GM12892 (cell line): Measurements from ENCODE around the gene IL1RAP.

ENCODE experiments used
- DNase-seq: peaks from one replicate; pipeline ENCODE4 v3.0.0; 2011; ENCODE audit not compliant: insufficient read length
- FAIRE-seq: peaks from 2 replicates; lab custom pipeline; 2011; peaks lifted over from hg19 to GRCh38; lab: Jason Lieb, UNC
- POLR2A ChIP-seq: IDR thresholded peaks from 2 replicates; pipeline ENCODE4 v1.6.1; 2011; ENCODE audit warnings: low read depth, low read length, control low read depth
- POLR2AphosphoS5 ChIP-seq: IDR thresholded peaks from 2 replicates; pipeline ENCODE4 v1.6.1; 2011; ENCODE audit warnings: low read depth, low read length, control low read depth
- TAF1 ChIP-seq: IDR thresholded peaks from 2 replicates; pipeline ENCODE4 v1.6.1; 2011; ENCODE audit warnings: low read depth, mild to moderate bottlenecking, control low read depth, low read length, borderline replicate concordance

The IL1RAP gene

DNA sequence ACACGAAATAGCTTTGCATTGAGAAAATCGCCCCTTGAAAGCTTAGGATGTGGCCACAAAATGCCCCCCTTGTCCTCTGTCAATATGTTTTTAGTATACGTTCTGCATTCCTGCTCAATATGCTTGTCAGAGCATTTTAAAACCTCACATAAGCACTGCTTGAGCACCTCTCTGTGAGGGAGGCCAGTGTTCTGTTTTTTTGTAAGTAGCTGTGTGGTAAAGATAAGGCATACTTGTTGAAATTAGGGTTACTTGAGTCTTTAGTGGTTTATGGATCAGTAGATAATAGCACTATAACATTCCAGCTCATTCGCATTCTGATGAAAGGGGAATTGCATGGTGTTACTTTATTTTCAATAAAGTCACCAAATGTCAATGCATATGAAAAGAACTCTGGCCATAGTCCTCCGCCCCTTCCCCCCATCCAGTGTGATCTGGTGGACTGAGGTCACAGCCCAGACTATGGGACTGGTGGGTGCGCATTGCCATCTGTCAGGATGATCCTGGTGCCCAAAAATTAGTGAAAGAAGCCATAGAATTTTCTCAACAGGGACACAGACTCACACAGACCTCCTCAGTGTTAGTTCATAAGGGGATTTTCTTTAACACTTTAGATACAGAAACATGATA is 33.1 kb downstream of the IL1RAP start:
- FAIRE-seq (no peak), DNase-seq (no peak)
- TF ChIP-seq POLR2A = no peak
- TF ChIP-seq POLR2AphosphoS5 = no peak
- no peak for TF ChIP-seq TAF1

DNA sequence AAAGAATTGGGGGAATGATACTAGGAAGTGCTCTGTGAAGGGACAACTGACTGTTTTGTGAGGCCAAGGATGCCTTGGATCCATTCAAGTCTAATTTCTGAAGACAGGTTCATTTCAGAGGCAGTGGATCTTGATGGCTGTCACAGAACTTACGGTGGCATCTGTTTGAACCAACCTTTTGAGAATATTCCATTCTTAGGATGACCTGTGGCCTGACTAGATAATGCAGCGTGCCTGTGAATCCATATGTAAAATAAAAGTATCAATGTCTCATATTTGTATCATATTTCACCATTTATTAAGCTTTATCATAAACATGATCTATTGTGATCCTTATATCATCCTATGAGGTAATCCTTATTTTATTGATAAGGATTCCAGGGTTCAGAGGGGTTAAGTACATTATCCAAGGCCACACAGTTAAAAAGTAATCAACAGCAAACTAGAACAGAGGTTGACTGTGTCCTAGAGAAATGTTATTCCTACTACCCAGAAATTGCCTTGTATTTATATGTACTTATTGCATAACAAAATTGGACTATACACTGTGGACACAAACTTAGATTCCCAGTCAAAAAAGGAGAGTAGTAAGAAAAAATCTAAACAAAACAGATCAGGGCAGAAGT is 34.3 kb downstream of the IL1RAP start:
- DNase-seq = no peak

DNA sequence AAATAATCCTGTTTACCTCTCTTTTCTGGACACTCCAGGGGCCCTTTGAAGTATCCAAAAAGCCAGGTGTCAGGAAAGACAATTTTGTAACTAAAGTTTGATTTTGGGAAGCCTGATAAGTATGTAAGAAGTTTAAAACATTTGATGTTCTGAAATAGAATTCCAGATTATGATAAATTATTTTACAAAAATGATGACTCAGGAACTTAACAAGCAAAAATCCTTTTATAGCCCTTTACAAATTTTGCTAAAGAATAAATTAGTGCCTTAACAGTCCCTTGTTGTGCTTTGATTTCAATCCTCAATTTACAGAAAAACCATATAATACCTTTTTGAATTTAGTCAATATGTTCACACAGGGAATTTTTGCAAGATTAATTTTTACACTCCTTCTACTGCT is 38.1 kb downstream of the IL1RAP start:
- no peak for TF ChIP-seq POLR2AphosphoS5
- TF ChIP-seq POLR2A = no peak
- TF ChIP-seq TAF1 = no peak
- FAIRE-seq (no peak), DNase-seq (no peak)

More for the DNA sequence above, 34.3 kb downstream of the IL1RAP start:
- TF ChIP-seq TAF1 = no peak
- no peak for TF ChIP-seq POLR2AphosphoS5
- no peak for TF ChIP-seq POLR2A
- FAIRE-seq = no peak

DNA sequence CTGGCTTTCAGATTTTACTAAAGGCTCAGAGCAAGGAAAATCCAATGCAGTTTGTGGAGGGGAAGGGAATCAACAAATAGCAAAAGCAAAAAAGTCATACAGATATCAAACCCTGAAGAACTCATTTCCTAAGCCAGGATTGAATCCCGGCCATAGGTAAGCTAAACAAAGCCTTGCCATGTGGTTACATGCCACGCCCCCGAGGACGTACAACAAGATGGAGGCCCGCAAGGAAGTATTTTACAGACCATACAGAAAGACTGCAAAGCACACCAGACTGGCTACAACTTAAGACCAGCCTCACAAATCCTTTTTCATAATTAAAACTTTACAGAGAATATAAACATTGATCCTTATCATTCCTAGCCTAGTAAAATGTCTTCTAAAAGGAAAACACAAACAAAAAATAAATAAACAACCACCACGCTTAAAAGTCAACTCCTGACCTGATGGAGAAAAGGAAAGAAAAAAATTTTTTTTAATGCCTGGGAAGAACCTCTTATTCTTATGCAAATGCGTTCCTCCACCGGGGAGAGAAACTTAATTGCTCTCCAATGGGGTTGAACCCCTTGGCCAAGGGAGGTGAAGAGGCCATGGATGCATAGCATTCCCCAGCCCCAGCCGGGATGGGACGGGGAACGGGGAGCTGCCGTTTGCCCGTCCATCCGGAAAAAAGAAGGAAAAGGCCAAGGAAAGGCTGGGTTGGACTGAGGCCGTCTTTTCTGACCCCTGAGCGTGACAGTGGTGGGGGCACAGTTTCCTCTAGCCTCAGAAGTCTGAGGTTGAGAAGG is 39.3 kb downstream of the IL1RAP start:
- FAIRE-seq = no peak

DNA sequence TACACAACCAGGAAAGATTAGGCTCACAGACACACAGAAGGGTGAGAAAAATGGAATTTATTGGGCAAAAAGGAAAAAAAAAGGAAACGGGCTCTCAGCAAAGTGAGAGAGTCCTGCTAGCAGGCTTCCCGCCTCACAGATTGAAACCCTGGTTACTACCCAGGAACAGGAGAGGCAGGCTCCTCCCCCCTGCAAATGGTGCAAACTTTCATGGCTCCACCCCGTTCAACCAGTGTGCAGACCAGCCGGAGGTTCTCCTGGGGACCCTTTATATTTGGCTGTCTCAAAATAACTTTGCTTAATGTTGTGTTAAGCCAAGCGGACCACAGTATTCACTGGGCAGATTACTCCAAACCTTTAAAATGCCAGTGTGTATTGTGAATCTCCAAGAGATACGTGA is 40.3 kb downstream of the IL1RAP start:
- no peak for FAIRE-seq
- TF ChIP-seq TAF1 (no peak), POLR2A (no peak), POLR2AphosphoS5 (no peak)
- DNase-seq = no peak

More for the DNA sequence above, 39.3 kb downstream of the IL1RAP start:
- DNase-seq = no peak
- TF ChIP-seq POLR2AphosphoS5 (no peak), POLR2A (no peak), TAF1 (no peak)

DNA sequence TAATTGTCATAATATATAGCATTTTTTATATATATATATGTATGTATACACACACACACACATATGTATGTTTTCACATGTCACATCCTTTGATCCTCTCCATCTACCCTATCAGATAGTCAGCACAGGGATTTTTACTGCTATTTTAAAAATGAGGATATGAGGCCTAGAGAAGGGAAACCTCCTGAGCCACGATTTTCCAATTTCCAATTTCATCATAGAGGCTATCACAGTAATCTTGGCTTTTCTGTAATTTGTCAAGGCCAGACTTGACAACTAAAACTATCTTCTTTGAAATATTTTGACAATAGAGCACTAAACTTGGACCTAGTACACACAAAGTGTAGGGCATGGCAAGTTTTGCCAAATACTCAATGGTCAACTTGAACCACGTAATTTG is 42.5 kb downstream of the IL1RAP start:
- DNase-seq (no peak), FAIRE-seq (no peak)
- TF ChIP-seq POLR2AphosphoS5 = no peak
- no peak for TF ChIP-seq POLR2A
- no peak for TF ChIP-seq TAF1

DNA sequence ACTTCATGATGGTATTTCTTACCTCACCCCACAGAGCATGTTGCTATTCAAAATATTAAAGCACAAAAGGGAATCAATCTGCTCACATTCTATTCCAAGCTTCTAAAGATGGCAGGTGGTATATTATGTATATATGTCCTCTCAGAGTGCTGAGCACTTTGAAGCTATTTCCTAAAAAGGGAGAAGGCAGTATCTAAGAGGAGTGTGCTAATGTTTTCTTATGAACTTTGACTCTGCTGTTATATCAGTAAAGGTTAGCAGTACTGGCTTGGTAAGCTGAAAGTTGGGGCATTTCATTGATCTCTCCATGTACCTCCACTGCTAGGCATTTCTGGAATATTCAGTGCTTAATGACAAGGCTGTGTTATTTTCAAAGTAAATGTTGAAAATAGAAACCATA is 43.4 kb downstream of the IL1RAP start:
- FAIRE-seq (no peak), DNase-seq (no peak)
- TF ChIP-seq TAF1 = no peak
- TF ChIP-seq POLR2AphosphoS5 = no peak
- TF ChIP-seq POLR2A = no peak

DNA sequence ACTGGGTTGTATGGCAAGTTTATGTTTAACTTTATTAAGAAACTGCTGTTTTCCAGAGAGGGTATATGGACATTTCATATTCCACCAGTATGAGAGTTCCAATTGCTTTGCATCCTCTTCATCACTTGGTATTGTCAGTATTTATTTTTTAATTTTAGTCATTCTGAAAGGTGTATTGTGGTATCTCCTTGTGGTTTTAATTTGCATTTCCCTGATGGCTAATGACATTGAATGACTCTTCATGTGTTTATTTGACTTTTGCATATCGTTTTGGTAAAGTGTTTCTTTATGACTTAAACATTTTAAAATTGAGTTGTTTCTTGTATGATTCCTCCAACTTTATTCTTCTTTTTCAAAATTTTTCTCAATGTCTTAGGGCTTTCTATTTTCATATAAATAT is 44.4 kb downstream of the IL1RAP start:
- FAIRE-seq = no peak
- DNase-seq = no peak
- TF ChIP-seq TAF1 (no peak), POLR2A (no peak), POLR2AphosphoS5 (no peak)

DNA sequence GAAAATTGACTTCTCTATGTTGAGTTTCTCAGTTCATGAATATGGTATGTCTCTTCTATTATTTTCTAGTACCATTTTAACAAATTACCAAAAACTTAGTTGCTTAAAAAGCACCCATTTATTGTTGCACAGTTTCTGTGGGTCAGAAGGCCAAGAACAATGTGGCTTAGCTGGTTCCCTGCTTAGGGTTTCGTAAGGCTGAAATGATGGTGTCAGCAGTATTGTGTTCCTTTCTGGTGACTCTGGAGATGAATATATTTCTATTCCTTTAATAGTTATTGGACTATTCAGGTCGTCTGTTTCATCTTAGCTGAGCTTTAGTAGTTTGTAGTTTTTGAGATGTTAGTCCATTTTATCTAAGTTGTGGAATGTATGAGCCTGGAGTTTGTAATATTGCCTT is 44.9 kb downstream of the IL1RAP start:
- TF ChIP-seq POLR2A (no peak), TAF1 (no peak), POLR2AphosphoS5 (no peak)
- DNase-seq = no peak
- no peak for FAIRE-seq

DNA sequence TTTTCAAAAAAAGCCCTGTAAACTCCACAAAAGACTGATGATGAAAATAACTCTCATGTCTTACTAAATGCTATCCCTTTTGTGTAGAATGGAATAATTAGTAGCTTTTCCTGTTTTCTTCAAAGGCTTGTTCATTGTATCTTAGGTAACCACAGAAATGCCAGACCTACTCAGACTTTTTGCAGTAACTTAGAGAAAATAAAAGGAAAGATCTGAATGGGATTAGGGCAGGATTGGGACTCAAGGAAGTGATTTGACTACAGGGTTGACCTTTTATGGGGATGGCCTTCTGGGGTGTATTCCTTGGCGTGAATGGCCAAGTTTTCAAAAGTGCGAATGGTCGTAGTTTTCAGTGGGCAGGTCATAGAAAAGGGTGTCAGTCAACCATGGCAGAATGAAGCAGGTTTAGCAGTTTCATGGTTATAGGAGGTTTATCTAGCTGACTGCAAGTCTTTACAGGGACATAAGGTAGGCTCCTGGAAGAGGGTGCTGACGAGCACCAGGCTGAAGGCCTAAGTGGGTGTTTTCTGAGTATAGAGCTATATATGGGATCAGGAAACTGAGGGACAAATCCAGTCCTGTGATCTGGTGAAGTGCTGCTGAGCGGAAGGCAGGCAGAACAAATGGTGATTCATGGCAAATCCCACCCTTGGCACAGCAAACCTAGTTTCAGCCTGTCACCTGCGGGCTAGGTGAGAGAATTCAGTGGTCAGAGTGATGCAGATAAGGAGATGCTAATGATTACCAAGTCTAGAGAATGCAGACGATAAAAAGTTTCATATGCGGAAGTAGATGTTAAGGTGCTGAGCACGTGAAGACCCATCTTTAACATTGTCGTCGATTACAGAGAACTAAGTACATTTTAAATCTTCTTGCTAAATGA is 46.4 kb downstream of the IL1RAP start:
- DNase-seq (no peak), FAIRE-seq (no peak)
- TF ChIP-seq POLR2A (no peak), TAF1 (no peak), POLR2AphosphoS5 (no peak)
